T-helper 1 cell treated with Interleukin-12 subunit alpha and Interleukin-12 subunit beta and Interleukin-4 antibody, amounts not matched to agents 30 ng/mL and 1 ng/mL, for 36 hours (primary cell): ENCODE measurements around the gene EPB41L4B. TPM values are rescaled to one million over a fixed set of nuclear protein-coding genes. Genes with fewer than 3 reads are reported as not detected.
"Not testable (repeated sequence)": the region's sequence is repeated elsewhere in the genome, so short reads cannot be mapped to it uniquely, and the experiment has no call there.

ENCODE experiments used
- intact Hi-C: fragments of 100-400 bp; cut with micrococcal nuclease; formaldehyde crosslinking; loops from one replicate; pipeline ENCODE4 v1.15.1; 2024
- total RNA-seq: library from RNA; stranded (reverse); gene quantifications from 2 replicates; pipeline ENCODE4 v1.2.3, GENCODE V29; 2022

Gene EPB41L4B
- total RNA-seq, 1 donor from 2014 or later = 0.56 TPM

DNA sequence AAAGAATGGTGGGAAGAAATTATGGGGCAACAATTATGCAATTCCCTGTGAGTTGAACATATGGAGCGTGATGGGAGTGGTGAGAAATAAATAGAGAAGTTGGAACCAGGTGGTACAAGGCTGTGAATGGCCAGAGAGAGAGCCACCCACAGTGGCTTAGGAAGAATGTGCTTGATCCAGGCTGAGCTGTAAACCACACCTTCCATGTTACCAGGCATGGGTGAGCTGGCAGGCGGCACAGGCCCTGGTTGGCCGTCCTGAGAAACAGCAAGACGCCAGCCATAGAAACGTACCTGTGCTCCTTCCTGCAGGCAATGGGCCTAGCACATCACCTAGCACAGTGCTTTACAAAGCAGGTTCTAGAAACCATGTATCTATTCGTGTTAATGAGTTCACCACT is 74.3 kb downstream of the EPB41L4B start:
- intact Hi-C loops = no loop called here

DNA sequence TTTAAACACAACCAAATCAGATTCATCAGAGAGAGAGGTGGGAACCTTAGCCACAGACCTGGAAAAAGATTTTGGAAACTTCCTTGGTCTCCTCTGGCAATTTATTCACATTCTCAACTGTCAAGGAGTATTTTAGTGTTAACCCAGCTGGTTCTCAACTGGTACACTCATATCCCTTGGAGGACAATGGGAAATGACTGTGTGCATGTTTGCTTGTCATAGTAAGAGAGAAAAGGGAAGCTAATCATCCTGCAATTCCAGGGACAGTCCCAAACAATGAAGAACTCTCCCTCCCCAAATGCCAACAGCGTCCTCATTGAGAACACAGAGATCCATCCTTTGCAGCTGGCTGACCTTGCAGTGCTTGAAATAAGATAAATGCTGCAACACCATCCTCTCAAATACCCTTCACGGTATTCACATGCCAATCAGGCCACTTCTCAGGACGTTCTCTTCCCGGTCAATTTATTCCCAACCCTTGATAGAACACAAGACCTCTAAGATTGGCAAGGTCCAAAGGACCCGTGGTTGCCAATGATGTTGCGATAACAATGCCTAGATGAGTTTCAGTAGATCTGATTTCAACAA is 75.5 kb downstream of the EPB41L4B start:
- intact Hi-C loops = loop anchor here (2.0 kb wide), 1 partner anchor 45 kb away; no protein-coding TSS in a partner anchor

DNA sequence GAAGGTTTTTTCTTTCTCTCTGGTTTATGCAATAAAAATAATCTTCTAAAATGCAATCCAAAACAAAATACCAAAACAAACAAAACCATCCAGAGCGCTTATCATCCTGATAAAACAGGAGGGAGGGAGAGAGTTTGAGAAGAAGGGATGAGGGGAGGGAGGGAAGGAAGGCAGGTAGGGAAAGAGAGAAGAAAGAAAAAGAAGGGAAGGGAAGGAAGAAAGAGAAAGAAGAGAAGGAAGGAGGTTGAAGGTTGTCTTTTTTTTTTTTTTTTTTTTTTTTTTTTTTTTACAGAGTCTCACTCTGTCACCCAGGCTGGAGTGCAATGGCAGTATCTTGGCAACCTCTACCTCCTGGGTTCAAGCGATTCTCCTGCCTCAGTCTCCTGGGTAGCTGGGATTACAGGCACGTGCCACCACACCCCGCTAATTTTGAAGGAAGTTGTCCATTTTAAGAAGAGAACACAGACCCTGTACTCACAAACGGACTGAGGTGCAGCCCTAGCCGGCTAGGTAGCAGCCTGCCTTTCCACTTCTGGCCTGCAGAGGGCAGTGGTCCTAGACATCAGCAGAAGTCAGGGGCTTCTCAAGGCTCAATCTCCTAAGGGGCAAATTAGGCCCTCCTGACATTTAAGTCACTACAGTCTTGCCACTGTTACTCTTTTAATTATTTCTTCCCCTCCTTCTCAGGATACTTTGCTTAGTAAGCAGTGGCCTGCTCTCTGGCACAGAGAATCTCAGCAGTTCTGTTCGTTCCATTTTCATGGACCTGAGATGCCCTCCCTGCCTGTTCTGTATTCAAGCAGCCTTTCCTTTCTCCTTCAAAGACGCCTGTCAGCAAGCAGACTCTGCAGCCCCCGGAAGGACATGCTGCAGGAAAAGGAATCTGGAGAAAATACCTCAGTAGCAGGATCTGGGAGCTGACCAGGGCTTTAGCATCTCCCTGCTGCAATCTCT is 76.4 kb downstream of the EPB41L4B start:
- intact Hi-C loops = loop anchor here (1.0 to 2.0 kb wide), 7 partner anchors 46 to 276 kb away; partner anchors contain the start of gene EPB41L4B

DNA sequence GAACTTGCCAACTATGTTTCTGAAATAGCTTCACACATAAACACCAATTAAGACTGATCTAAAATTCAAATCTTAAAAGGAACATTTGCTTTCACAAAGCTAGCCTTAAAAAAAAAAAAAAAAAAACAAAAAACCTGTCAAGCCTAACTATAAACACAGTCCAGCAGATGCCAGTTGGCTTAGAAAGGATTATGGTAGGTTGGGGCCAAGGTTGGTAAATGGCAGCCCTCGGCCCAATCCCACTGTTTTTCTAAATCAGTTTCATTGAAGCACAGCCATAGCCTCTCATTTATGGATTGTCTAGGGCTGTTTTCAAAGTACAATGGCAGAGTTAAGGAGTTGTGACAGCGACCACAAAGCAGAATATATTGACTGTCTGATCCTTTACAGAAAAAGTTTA is 78.1 kb downstream of the EPB41L4B start:
- intact Hi-C loops = no loop called here

DNA sequence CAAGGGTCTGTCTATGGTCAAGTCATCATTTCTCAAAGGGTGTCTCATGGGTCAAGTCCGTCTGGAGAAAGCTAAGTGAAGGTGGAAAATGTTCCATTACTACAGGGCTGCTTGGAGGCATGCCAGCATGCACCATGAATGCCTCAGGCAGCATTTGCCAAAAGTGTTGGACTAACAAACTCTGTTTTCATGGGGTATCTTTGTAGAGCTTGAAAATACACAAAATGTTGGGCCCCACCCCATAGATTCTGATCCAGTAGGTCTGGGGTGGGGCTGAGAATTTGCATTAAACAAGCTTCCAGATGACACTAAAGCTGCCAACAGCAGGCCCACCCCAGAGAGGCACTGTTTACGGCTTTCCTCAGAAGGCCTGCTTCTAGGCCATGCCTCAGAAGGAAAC is 78.8 kb downstream of the EPB41L4B start:
- intact Hi-C loops = no loop called here

DNA sequence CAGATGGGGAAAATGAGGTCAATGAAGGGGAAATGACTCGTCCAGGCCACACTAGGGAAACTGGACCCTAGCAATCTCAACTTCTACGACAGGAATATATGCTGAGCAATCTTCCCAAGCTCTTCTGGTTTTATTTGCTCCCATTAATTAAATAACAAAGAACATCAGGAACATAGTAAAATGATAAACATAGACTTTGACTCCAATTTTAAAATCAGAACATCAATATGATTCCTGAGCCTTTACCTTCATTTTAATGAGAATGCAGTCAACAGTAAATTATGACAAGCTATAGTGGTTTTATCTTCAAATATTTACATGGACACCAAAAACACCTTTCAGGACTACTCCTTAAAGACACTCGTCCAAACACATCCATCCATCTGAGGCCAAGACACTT is 79.7 kb downstream of the EPB41L4B start:
- intact Hi-C loops = no loop called here

DNA sequence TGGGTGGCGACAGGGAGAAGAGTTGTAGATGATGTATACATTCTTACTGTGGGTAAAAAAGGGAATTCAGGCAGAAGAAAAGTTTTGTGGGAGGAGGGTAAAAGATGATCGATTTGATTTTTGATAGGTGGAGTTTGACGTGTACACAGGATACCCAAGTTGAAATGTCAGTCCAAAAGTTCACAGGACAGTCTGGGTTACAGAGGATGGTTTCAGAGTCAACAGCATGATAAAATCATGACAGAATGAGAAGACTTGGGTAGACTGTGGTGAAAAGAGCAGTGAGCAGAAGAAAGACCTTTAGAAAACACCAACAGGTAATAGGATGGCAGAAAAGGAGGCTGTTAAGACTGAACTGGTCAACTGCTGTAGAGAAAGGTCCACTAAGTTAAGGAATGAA is 81.6 kb downstream of the EPB41L4B start:
- intact Hi-C loops = no loop called here

DNA sequence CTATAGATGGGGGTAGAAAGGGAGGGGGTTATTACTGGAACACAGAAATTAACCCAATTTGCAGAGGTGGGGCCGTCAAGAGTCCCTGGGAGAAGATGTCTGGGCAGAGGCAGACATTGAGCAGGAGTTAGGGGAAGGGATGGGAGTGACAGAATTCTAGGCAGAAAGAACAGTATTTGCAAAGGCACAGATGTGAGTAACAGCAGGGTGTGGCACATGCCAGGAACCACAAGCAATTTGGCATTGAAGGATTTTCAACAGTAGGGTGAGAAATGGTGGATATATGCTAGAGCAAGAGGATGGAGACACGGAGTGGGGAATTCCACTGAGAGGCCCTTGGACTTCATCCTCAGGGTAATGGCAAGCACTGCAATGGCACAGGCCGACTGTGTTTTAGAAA is 82.2 kb downstream of the EPB41L4B start:
- intact Hi-C loops = no loop called here

DNA sequence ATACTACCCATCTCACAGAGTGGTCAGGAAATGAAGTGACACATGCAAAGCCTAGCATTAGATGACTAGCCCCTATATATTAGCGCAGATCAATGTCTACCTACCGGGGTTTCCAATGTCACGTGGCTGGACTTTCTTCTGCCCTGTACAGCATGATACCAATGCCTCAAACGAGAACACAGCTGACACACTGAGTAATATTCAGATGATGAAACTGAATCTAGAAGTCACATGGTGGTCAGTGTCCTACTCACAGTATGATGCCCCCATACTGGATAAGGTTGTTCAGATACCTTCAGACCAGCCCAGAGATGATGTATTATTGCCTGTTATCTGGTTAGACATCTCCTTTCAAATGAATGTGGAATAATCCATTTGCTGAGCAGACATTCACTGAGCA is 82.7 kb downstream of the EPB41L4B start:
- intact Hi-C loops = no loop called here

DNA sequence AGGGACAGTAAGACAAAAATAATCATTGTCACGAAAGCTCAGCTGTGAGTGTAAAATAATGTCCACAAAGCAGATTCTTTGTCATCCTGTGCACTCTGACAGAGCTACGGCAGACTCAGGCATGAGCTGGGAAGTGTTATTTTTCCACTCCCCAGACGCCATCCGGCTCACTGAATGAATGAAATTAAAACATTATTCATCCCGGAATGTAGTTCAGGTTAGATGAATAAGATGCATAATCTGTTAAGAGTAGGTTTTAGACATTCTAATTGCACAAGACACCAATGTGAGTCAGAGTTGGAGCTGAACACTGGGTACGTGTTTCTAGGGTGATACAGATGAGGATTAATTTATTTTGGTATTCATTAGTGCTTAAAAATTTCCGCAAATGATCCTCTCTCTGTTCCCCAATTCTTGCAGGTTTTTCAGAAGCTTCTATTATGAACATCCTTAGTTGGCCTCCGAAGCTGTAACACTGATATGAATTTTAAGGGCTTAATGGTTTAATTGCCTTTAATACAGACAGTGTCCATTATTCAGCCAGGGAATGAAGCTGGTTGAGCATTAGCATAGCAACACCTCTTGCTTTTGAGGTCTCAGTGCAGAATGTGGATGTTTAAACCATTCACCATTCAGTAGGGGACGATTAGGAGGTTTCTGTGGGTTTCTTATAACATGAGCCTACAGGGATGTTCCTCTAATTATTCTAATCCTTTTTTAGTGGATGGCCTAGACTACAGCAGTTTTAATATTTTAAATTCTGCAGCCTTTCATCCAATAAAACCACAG is 88.2 kb downstream of the EPB41L4B start:
- intact Hi-C loops = no loop called here

DNA sequence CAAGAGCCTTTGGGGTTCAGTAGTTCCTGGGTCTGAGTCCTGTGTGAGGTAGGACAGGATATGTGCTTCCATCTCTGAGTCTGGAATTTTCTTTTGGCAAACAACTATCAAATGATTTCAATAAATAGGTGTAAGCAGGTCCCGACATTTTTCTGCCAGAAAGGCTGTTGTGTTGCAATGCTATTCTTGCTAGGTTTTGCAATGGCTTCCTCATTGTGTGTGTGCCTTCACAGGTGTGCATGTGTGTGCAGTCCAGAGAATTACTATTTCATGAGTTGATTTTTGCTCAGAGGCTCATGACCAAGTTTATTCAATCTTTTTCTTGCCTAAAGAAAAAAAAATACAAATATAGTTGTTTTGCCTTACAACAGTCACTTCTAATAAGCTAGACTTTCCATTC is 89.3 kb downstream of the EPB41L4B start:
- intact Hi-C loops = no loop called here

DNA sequence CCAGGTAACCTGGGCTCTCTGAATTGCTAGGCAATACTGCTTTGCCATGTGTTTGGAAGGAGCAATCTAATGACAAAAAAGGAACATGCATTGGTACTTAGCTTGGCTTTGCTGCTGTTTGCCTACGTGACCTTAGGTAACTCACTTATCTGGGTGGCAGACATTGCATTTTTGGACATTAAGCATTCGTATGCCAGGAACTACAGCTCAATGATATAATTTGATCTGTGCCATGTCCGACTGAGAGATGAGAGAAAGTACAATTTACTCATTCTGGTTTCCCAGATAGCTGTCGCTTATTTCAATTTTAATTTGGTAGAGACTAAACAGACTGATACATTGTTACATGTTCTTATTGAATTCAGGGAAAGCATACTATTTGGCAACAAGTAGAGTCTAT is 90.6 kb downstream of the EPB41L4B start:
- intact Hi-C loops = no loop called here

DNA sequence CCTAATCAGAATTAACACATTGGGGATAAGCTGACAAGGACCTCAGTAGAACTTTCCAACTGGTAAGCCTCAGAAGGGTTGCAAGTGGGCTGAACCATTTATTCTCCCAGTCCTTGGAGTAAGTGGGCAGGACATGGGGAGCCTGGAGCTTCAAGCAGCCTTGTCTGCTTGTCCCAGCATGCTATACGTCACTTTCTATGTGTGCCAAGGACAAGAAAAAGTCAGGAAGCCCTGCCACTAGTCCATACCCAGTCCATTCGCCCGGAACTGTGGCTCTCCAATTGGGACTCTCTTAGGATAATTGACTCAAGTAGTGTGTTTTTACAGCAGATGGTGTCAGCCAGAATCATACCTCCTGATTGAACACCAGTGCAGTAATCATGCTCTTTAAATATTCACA is 91.2 kb downstream of the EPB41L4B start:
- intact Hi-C loops = no loop called here

DNA sequence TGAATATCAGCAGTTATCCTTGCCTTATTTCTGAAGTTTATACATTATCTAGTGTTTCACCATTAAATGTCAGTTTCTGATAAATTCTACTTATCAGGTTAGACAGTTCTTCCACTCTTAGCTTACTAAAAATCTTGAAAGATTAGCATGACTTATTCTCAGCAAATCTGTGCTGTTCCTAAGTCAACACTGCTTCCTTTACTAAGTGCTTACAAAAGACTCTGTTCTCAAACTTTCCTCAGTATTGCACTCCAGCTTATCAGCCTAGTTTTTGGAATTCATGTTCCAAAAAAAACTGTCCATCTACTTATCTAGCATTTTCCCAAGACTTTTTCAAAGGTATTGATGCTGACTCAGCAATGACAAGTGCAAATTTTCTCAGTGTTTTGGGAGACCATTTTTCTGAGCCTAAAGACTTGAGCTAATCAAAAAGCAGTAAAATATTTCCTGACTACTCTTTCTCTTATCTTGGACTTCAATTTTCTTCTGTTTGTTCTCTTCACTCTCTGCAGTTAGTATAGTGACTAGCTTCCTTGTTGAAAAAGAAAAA is 92.7 kb downstream of the EPB41L4B start:
- intact Hi-C loops = no loop called here

DNA sequence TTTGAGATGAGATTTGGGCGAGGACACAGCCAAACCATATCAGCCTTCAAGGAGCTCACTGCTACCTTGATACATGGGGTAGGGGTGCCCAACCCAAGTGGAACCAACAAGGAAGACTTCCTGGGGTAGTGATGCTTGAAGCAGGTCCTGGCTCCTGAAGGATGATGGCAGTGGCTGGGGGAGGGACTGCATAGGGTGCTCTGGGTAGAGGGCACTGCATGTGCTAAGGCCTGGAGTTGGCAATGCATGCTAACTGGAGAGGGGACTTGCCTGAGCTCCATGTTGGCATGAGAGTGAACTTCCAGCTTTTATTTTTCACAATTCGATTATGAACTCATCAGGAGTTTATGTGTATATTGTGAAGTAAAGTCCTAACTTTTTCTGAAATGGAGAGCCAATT is 95.2 kb downstream of the EPB41L4B start:
- intact Hi-C loops = no loop called here

DNA sequence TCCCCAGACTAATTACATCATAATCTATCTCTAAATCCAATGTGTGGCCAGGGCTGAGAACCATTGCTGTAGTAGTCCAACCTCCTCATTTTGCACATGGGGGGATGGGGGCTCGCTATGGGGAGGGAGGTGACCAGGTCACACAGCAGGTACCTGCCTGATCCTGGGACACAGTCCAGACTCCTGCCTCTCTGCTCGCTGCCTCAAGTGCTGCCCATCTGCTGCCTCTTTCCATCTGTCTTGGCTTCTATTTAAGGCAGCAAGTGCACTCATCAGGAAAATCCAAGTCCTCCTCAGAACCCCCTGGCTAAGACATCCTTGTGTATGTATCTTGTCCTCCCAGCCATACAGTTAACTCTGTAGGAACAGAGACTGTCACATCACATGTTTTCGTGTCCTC is 96.1 kb downstream of the EPB41L4B start:
- intact Hi-C loops = no loop called here

DNA sequence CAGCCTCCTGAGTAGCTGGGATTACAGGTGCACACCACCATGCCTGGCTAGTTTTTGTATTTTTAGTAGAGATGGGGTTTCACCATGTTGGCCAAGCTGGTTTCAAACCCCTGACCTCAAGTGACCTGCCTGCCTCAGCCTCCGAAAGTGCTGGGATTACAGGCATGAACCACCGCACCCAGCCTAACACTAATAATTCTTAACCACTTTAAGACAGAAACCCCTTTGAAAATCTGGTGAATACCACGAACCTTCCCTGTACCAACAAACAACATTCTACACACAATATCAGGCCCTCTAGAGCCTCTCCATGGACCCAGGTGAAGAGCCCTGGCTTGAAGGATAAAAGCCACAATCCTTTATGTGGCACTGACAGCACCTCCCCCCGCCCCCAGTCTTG is 102.6 kb downstream of the EPB41L4B start:
- intact Hi-C loops = not testable (repeated sequence)

DNA sequence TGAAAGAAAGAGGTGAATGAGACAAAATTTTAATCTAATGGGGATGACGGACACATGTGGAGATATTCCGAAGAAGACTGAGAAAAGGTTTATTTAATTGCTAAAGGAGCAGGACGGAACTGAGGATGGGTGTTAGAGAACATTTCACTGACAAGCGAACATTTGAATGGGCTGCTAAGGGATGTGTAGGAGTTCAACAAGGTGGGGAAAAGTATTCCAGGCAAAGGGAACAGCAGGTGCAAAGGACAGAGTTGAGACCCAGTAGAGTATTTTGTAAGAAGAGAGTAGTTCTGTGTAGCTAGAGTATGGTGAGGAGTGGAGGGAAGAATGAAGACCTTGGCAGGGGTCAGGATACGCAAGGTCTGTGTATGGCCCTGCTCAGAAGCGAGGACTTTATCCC is 106.4 kb downstream of the EPB41L4B start:
- intact Hi-C loops = no loop called here

DNA sequence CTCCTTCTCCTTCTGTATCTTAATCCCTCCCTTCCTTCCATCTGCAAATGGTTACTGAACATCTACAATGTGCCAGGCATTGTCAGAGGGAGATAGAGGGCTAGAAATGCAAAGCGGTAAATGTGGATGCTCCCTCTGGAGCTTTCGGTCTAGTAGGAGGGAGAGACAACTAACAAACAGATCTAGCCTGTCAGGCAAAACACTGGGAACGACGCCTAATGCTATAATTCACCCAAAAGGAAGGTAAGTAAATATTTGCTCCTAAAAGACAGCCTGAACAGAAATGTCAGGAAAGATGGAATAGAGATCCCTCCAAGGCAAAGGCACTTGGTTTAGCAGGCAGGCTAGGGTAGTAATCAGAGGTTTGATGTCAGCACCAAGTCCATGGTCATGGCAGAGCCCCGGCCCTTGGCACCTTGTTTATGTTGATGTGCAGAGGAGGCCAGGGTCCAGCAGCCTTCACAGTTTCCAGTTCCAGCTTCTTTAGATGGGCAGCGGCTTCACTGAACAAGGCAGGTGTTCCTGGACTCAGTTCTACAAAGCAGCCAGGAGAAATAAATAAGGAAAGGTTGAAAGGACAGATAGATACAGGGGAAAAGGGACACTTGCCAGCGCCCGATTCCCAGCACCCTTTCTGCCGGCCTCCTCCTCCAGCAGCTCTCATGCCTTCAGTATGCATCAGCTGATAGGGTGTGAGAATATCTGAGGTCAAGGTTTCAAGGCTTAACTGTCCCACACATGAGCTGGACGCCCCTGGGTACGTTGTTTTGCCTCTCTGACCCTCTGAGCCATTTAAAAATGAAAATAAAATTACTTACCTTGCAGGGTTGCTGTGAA is 107.4 kb downstream of the EPB41L4B start:
- intact Hi-C loops = no loop called here

DNA sequence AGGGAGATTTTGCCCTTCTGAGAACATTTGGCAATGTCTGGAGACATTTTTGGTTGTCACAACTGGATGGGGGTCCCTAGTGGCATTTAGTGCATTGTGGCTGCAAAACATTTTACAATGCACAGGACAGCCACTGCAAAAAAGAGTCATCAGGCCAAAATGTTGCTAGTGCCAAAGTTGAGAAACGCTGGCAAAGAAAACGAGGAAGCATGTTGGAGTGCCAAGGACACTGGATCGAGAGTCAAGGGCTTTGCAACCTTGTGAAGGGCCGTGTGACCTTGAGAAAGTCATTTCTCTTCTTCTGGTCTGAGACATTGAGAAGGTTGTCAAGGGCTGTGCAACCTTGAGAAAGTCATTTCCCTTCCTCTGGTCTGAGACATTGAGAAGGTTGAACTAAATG is 108.1 kb downstream of the EPB41L4B start:
- intact Hi-C loops = no loop called here

DNA sequence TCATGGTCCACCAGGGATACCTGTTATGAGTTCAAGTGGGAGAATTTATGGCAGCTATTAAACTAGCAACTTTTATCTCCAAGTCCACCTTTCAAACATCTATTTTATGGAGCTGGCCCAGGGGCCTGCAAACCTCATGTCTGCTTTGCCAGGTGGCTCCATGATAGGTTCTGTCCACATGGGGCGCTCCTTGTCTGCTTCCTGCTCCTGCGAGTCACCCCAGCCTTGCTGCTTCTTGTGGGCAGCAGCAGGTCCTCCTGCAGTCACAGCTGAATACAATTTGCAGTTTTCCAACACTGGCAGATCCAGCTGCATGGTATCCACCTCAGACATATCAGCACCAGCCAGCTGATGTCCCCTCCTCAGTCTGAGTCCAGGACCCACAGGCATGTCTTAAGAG is 114.2 kb downstream of the EPB41L4B start:
- intact Hi-C loops = no loop called here
